GM18498 (cell line): ENCODE results near the gene PDZD8.

Source experiments
- ATAC-seq: cut with Tn5 transposase; IDR thresholded peaks from one replicate; pipeline ENCODE4 v1.9.1; 2021; ENCODE audit warnings: mild to moderate bottlenecking, moderate library complexity; ENCODE audit not compliant: unreplicated experiment

The PDZD8 gene

DNA sequence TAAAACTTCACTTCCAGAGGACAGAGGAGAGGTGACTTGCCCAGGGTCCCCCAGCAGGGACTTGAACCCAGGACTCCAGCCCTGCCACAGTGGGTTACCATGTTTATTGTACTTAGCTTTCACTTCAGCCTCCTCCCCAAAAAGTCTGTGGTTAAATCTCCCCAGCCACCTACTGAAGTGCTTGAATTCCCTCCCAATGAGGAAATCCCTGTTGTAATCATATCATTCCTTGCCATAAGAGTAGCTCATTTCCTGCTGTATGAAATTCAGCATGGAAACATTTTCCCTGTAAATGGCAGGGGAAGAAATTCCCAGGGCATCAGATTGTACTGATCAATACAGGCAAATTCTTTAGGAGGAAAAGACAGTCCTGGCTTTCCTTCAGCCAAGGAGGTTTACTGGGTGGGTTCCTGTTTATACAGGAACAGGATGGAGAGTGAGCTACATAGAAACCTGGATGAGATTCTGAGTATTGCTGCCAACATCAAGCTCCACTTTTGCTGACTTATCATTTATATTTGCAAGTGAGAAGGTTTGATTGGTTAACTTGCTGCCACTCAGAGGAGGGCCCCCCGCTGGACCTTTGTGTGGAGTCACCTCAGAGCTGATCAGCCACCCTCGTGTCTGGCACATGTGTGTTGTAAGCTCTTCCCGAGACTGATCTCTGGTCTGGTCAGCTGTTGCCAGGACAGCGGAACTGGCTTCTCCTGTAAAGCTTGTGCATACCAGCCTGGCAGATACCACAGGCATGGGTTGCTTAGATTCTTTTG is 16.4 kb upstream of the PDZD8 start:
- no peak for ATAC-seq

DNA sequence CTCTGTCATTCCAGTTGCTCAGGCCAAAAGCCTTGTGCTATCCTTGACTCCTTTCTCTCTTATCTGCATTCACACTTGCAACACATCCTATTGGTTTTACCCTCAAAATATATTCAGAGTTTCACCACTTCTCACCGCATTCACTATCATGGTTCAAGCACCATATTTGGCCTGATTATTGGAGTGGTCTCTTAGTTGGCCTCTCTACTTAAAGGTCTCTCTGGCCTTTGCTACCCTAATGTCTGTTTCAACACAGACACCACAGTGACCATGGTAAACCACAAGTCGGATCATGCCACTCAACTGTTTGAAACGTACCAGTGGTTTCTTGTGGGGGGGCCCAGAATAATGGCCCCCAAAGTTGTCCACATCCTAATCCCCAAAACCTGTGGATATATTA is 15.2 kb upstream of the PDZD8 start:
- ATAC-seq = no peak

DNA sequence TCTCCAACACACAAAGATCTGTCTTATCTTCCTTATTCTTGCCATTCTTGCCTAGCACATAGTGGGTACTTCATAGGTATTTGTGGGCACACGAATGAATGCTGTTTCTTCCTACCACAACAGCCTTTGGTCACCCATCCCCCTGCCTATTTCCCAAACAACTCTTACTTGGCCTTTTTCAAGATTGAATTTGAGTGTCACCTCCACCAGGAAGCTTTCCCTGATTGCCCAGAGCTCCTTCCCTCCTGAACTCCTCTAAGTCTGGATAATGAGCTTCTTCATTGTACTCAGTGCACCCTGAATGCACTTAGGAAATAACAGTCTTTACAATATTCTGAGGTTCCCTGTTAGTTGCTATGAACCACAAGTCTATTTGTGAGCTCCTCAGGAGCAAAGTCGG is 11.6 kb upstream of the PDZD8 start:
- ATAC-seq = no peak

- no peak for ATAC-seq
These were observed 7.6 kb upstream of the PDZD8 start for GRCh38 chr10:117382861-117383260.

- peak; percentile 38 for ATAC-seq
These were observed 507 bp downstream of the PDZD8 start for GRCh38 chr10:117374506-117375359.

DNA sequence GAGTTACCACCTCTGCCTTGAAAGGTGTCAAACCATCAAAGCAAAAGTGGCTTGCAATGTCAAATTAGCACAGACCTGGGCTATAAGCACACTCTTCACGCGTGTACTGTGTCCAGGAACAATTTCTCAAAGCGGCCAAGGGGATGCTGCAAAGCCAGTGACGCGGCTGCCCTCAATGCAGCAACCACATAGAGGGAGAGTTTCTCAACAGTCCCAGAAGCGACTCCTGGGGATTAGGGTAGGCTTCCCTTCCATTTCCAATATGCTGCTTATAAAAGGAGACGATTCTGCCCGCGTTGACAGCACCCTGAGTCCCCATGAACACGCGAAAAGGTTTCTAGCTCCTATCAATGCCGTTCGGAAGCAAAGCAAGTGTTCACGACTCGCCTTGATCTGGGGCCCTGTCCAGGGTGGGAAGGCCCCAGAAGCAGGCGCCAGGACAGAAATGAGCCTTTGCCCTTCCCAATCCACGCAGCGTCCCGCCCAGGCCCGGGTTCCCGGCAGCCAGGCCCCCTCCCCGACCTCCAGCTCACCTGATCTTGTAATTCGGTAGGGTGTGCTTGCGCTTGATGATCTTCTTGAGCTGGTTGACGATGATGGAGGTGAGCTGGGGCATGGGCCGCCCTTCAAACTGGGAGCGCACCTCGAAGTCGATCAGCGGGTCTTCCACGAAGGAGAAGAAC is 1.3 kb downstream of the PDZD8 start:
- ATAC-seq = peak; percentile 27

DNA sequence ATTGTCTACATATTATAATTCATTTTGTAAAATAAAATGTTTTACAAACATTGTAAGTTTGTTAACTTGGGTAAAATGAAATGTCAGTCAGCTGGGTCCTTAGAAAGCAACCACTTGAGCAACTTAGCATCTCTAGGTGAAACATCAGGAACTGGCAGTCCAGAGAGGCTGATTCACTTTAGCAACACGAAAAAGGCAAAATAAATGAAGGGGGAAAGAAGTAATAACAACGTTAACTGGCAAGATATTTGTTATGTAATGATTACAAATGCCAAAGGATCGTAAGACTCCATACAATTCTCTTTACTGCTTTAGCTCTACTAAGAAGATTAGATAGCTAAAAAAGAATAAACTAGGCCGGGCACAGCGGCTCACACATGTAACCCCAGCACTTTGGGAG is 5.0 kb downstream of the PDZD8 start:
- no peak for ATAC-seq

DNA sequence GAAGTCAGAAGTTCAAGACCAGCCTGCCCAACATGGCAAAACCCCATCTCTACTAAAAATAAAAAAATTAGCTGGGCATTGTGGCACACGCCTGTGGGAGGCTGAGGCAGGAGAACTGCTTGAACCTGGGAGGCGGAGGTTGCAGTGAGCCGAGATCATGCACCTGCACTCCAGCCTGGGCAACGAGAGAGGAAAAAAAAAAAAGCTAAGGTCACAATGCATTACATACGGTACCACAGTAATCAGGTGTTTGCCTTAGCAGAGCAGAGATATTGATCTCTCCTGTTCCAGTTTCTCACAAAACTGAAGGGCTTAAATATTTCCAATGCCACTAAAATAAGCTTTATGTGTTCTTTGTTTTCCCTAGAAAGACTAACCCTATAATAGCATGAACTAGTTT is 7.5 kb downstream of the PDZD8 start:
- ATAC-seq = no peak

DNA sequence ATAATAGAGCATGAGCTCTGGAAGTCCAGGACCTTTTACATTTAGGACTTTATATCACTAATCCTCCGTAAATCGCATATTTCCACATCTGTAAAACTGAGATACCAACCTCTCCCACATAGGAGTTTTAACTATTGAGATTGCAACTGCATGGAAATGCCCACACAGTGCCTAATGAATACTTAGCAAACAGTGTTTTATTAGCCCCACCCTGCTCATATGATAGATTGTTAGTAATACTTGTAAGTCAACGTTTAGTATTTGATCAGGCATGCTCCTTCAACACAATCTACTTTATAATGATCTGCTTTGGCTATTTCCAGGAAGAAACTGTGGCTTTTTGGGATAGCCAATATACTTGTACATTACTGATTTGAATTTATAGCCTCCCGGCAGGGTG is 8.5 kb downstream of the PDZD8 start:
- no peak for ATAC-seq

DNA sequence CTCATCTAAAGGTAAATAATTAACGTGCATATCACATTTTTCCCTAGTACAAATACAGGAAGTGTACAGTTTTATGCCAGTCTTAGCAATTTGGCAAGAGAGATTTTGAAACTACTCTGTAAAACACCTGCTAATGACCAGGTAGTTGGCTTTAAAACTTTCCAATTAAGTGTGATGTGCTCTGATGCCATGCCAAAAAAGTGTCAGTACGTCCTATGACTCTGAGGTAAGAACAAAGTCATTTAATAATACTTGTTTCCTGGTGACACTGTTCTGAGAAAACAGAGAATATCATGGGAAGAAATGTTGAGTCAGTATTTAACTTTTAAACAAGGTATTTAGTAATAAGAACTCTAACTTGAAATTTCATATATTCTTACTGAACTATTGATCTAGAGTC is 9.6 kb downstream of the PDZD8 start:
- peak; percentile 33 for ATAC-seq

- ATAC-seq = no peak
These were observed 10.9 kb downstream of the PDZD8 start for GRCh38 chr10:117364110-117364960.

DNA sequence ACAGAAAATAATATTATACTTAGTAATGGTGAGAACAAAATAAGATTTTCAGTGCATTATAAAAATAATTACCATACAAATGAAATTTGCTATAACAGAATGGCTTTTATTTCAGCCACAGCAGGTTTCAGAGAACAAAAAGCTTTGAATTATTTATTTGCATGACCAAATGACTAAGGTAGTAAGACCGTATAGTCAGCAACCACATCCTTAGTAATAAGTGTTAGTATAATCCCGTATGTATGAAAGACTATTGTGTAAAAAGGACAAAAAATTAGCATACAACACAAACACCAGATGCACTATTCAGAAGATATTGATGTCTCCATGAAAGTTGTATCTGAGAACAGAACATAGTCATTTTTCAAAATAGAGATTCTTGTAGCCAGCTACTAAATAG is 12.2 kb downstream of the PDZD8 start:
- ATAC-seq = peak; percentile 44

DNA sequence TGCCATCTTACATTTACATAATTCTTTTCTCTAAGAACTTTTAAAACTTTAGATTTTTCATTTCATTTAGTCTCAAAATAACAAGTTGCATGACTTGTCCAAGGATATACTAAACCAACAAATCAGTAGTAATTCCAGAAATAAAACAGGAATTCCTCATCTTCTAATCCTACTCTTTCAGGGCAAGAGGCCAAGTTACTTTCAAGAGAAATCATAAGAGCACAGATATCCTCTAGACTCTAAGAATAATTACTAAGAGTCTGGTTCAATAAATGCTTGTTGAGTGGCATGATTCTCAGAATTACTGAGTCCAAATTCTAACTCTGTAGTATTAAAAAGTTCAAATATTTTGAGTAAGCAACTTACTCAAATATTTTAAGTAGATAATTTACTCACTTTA is 12.9 kb downstream of the PDZD8 start:
- no peak for ATAC-seq

DNA sequence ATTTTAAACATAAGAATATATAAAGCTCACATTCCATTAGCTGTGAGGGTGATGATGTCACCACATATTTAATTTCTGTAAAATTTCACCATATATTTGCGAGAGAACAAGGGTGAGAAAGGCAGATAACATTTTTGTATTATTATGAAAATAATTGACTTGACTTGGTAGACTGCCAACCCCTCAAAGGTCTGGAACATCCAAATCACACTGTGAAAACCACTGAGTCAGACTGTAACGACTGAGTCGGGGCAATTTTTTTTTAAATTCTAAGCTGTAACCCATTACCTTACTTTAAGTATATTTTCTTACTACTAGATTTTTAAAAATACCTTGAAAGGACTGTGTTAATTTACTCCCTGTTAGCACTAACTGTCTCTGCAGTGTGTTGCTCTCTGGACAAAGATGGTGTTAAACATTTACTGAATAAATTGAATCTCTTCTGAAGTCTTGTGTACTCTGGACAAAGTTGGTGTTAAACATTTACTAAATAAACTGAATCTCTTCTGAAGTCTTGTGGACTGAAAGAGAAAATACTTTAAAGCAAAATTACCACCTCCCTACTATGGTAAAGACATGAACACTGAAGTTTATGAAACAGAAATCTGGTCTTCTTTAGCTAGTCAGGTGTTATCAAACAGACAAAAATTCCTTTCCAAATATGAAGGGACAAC is 14.1 kb downstream of the PDZD8 start:
- peak; percentile 54 for ATAC-seq

DNA sequence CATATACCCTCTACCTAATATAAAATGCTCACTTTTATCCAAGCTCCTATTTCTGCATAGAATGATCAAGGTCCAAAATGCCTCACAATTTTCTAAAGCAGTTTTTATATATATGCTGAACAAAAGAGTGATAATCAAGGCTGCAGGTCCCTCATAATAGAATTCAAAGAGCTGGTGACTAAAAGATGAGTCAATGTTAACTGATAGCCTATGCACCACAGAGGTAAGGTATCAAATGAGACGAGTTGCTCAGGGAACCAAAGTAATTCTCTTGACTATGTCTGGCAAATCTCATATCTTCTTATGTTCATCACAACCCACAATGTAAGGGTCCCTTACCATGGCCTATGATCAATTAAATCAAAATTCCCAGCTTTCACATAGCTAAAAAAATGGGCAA is 15.2 kb downstream of the PDZD8 start:
- no peak for ATAC-seq

DNA sequence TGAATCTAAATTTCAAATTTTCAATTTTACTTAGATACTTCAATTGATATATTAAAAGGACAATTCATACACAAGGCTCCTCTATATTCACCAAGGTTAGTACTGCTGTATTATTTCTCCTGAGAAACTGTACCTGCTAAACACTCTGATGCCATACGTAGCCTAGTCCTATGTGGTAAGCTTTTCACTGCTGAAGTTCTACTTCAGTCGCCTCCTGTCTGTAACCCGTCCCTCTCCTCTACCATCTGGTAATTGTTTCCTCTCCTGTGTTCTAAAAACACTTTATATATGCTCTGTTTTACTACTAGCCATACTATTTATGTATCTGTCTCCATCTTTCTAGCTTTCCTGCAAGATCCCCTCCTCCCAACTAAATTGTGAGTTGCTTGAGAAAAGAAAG is 20.2 kb downstream of the PDZD8 start:
- ATAC-seq = no peak

- no peak for ATAC-seq
These were observed 21.6 kb downstream of the PDZD8 start for GRCh38 chr10:117353684-117354083.

DNA sequence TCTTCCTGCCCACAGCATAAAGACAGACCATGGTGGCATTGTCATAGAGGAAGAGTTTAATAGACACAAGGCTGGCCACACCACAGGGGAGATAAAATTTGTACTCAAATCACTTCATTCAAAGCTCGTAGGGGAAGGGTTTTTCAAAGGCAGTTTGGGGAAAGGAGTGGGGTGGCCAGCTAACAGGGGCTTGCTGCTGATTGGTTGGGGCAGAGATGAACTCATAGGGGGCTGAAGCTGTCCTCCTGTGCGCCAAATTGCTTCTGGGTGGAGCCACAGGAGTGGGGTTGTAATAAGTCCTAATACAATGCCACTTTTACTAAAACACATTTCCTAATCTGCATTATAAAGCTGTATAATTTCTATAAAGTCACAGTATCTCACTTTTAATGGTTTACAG is 22.5 kb downstream of the PDZD8 start:
- ATAC-seq = no peak

DNA sequence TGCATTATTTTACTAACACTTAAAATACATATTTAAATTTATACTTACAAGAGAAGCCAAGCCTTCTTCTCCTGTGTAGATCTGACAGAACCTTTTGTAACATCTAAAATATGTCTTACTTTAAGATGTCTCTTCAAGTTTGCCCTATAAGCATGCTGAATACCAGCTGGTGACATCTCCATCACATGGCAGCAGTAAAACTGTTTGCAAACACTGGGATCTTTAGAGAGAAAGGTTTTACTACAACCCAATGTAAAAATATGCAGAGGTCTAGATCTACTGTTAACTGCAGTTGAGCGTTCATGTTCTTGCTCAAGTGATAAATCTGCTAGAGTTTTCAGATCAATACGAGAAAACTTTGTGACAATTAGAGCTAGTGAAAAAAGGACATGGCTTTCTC is 23.2 kb downstream of the PDZD8 start:
- no peak for ATAC-seq

- ATAC-seq = no peak
These were observed 23.7 kb downstream of the PDZD8 start for GRCh38 chr10:117351558-117351957.
